ENCODE results near the gene MYH6. TPM values are rescaled to one million over a fixed set of nuclear protein-coding genes. Genes with fewer than 3 reads are reported as not detected.

MYH6 gene
- total and polyA plus RNA-seq, 2 donors (not counting 3 experiments of a cell fraction or from before 2014, with no cell fraction given) = not detected

DNA sequence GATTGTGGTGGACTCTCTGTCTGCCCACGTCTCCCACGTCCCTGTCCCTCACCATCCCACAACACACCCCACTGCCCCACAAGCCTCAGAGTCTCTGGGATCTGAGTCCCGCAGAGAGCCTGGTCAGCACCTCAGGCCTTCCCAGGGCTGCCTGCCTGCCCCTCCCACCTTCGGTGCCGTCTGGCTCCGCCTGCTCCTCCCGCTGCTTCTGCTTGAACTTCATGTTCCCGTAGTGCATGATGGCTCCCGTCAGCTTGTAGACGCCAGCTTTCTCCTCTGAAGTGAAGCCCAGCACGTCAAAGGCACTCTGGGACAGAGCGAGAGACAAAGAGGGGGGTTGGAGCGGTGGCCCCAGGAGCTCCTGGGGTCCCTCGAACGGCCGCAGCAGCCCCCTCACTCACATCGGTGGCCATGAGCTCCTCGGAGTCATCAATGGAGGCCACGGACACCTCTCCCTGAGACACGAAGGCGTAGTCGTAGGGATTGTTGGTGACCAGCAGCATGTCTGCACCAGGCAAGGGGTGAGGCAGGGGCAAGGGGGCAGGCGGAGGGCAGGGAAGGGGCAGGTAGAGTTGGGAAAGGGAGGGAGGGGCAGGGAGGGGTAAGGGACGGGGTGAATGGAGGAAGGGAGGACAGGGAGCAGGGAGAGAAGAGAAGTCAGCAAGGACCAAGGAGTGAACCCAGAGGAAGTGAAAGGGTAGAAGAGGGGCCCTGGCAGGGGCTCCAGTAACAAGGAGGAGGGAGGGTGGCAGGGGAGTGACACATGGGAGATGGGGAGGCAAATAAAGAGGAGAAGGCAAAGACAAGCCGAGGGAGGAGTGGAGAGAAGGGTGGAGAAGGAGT is 5.6 kb downstream of the MYH6 start:
- H3K9me3 ChIP-seq (replicated peaks; ENCODE audit: control insufficient read depth, insufficient read depth, low read length) = no peaks in the 10 kb centered on the region
- no peaks in the 10 kb centered on the region for H3K27me3 ChIP-seq (ENCODE audit: control insufficient read depth in 2 of 2, insufficient read depth in 2 of 2, low read length in 2 of 2)
- POLR2A ChIA-PET = no interaction called here
- H3K4me1 ChIP-seq (ENCODE audit: control insufficient read depth, extremely low read depth, insufficient read depth, low read length) = no peaks in the 10 kb centered on the region
- TF ChIP-seq GATA2 (IDR thresholded peaks at IDR 0.05; ENCODE audit: insufficient read depth, insufficient read length, low read depth, low read length) (no peak), JUN (IDR thresholded peaks at IDR 0.05; ENCODE audit: borderline replicate concordance, insufficient read depth, insufficient read length, low read depth) (no peak), POLR2A (IDR thresholded peaks at IDR 0.05; ENCODE audit: low read depth, low read length) (no peak), POLR2AphosphoS5 (IDR thresholded peaks at IDR 0.05; ENCODE audit: insufficient read depth, low read depth, low read length) (no peak), EZH2 (IDR thresholded peaks at IDR 0.05; ENCODE audit: borderline replicate concordance, low read depth, low read length, severe bottlenecking) (no peak), MYC (IDR thresholded peaks at IDR 0.05; ENCODE audit: low read depth, low read length) (no peak), FOS (IDR thresholded peaks at IDR 0.05; ENCODE audit: borderline replicate concordance, insufficient read depth, low read length) (no peak)
- TF ChIP-seq, protein P1, sequence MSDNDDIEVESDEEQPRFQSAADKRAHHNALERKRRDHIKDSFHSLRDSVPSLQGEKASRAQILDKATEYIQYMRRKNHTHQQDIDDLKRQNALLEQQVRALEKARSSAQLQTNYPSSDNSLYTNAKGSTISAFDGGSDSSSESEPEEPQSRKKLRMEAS (IDR thresholded peaks at IDR 0.05; ENCODE audit: insufficient read depth, insufficient read length) = no peak
- TF ChIP-seq, protein P2, sequence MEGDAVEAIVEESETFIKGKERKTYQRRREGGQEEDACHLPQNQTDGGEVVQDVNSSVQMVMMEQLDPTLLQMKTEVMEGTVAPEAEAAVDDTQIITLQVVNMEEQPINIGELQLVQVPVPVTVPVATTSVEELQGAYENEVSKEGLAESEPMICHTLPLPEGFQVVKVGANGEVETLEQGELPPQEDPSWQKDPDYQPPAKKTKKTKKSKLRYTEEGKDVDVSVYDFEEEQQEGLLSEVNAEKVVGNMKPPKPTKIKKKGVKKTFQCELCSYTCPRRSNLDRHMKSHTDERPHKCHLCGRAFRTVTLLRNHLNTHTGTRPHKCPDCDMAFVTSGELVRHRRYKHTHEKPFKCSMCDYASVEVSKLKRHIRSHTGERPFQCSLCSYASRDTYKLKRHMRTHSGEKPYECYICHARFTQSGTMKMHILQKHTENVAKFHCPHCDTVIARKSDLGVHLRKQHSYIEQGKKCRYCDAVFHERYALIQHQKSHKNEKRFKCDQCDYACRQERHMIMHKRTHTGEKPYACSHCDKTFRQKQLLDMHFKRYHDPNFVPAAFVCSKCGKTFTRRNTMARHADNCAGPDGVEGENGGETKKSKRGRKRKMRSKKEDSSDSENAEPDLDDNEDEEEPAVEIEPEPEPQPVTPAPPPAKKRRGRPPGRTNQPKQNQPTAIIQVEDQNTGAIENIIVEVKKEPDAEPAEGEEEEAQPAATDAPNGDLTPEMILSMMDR (IDR thresholded peaks at IDR 0.05; ENCODE audit: extremely low read depth in 1 of 2, insufficient read depth in 1 of 2, low read depth in 1 of 2, low read length in 2 of 2) = no peak
- no peak overlapping the region for H2AFZ ChIP-seq (ENCODE audit: low read depth, low read length)
- intact Hi-C loops (cut with micrococcal nuclease) (no loop called here), dilution Hi-C loops (cut with MboI; ENCODE audit: extremely low pct_ligation_motif_present, low sequenced_read_pairs) (no loop called here)
- H3K4me2 ChIP-seq (ENCODE audit: insufficient read depth, low read length) = no peak overlapping the region
- H3K36me3 ChIP-seq (ENCODE audit: control insufficient read depth in 2 of 2, extremely low read depth in 1 of 2, insufficient read depth in 2 of 2, low read length in 2 of 2) = no peaks in the 10 kb centered on the region
- no peak overlapping the region for H3K9ac ChIP-seq (replicated peaks; ENCODE audit: extremely low read depth, insufficient read depth, low read length)
- H3K79me2 ChIP-seq (ENCODE audit: control insufficient read depth, insufficient read depth, low read length) = no peaks in the 10 kb centered on the region
- H3K27ac ChIP-seq (ENCODE audit: insufficient read depth, low read depth, low read length) = no peak overlapping the region
- BruUV-seq (replicated peaks) = no TSS peak
- no peak for FAIRE-seq
- H3K4me3 ChIP-seq (replicated peaks in 1 of 3; ENCODE audit: insufficient read depth in 1 of 3, low read depth in 1 of 3, low read length in 3 of 3) = no peak overlapping the region
- CTCF ChIA-PET = no interaction called here
- no peak for DNase-seq (ENCODE audit: low read depth, low spot score)
- no peaks in the 10 kb centered on the region for H3K9me1 ChIP-seq (replicated peaks; ENCODE audit: control insufficient read depth, extremely low read depth, insufficient read depth, low read length)
- no peaks in the 10 kb centered on the region for H4K20me1 ChIP-seq (replicated peaks; ENCODE audit: control insufficient read depth, extremely low read depth, insufficient read depth, low read length)

Measured in endothelial cell of umbilical vein (primary cell).